Activated CD4-positive, alpha-beta memory T cell treated with anti-CD3 and anti-CD28 coated beads for 36 hours (primary cell): ENCODE data around the gene TTLL9. TPM values are rescaled to one million over a fixed set of nuclear protein-coding genes. Genes with fewer than 3 reads are reported as not detected.
A peak's percentile ranks its signal among the peaks of the same experiment; 100 is the strongest.

Source experiments
- CTCF ChIA-PET: fragments of 350-600 bp; sonication (Branson Sonifier 250); formaldehyde crosslinking; loops from one replicate; lab custom pipeline; 2021; ENCODE audit warnings: antibody characterized with exemption, inconsistent platforms; lab: Charles Lee
- POLR2A ChIA-PET: fragments of 350-600 bp; sonication (Branson Sonifier 250); formaldehyde crosslinking; loops from one replicate; lab custom pipeline; 2021; ENCODE audit warnings: antibody characterized with exemption; lab: Charles Lee
- DNase-seq: peaks from one replicate; pipeline ENCODE4 v3.0.0-alpha.2; 2020
- H3K27ac Mint-ChIP-seq: one replicate; pipeline ENCODE4 v1.8.0; 2021; ENCODE audit warnings: mixed read lengths
- H3K27me3 Mint-ChIP-seq: one replicate; pipeline ENCODE4 v1.8.0; 2021; ENCODE audit warnings: mixed read lengths
- H3K36me3 Mint-ChIP-seq: one replicate; pipeline ENCODE4 v1.8.0; 2021; ENCODE audit warnings: mixed read lengths
- H3K4me1 Mint-ChIP-seq: one replicate; pipeline ENCODE4 v1.8.0; 2021; ENCODE audit warnings: low read depth, mixed read lengths
- H3K4me3 Mint-ChIP-seq: one replicate; pipeline ENCODE4 v1.8.0; 2021; ENCODE audit warnings: mild to moderate bottlenecking, mixed read lengths
- H3K9me3 Mint-ChIP-seq: one replicate; pipeline ENCODE4 v1.8.0; 2021; ENCODE audit warnings: mixed read lengths
- intact Hi-C: fragments of 100-400 bp; cut with micrococcal nuclease; formaldehyde crosslinking; loops from one replicate; pipeline ENCODE4 v1.15.1; 2023
- total RNA-seq, 2 experiments: library from RNA; stranded (reverse); gene quantifications; one replicate each; pipeline ENCODE4 v1.2.3, GENCODE V29; 2021

TTLL9 gene
- total RNA-seq, 2 experiments from 2014 or later, result not detected

- ChIA-PET CTCF (interaction anchor here (1.1 to 1.8 kb wide), 3 partner anchors 9 to 260 kb away, joined by 3 to 5 read pairs (median 4); no protein-coding TSS in a partner anchor), POLR2A (no interaction called here)
- DNase-seq, result no peak
- no peaks in the 10 kb centered on the region for H3K9me3 Mint-ChIP-seq
- no peak overlapping the region for H3K4me3 Mint-ChIP-seq
- no peaks in the 10 kb centered on the region for H3K4me1 Mint-ChIP-seq
- H3K36me3 Mint-ChIP-seq, result no peaks in the 10 kb centered on the region
- intact Hi-C loops, result no loop called here
- H3K27me3 Mint-ChIP-seq, result no peaks in the 10 kb centered on the region
- H3K27ac Mint-ChIP-seq, result no peak overlapping the region
Observed at GRCh38 chr20:31830406-31830981, 39.9 kb upstream of the TTLL9 start.

GRCh38 chr20:31831211-31831610 is 39.2 kb upstream of the TTLL9 start:
- CTCF ChIA-PET, result no interaction called here
- no peak overlapping the region for H3K4me3 Mint-ChIP-seq
- no peaks in the 10 kb centered on the region for H3K9me3 Mint-ChIP-seq
- H3K36me3 Mint-ChIP-seq, result no peaks in the 10 kb centered on the region
- POLR2A ChIA-PET, result no interaction called here
- H3K27ac Mint-ChIP-seq, result no peak overlapping the region
- H3K4me1 Mint-ChIP-seq, result peaks cover 4% of the 10 kb centered on the region
- intact Hi-C loops, result no loop called here
- H3K27me3 Mint-ChIP-seq, result no peaks in the 10 kb centered on the region
- DNase-seq, result no peak

DNA sequence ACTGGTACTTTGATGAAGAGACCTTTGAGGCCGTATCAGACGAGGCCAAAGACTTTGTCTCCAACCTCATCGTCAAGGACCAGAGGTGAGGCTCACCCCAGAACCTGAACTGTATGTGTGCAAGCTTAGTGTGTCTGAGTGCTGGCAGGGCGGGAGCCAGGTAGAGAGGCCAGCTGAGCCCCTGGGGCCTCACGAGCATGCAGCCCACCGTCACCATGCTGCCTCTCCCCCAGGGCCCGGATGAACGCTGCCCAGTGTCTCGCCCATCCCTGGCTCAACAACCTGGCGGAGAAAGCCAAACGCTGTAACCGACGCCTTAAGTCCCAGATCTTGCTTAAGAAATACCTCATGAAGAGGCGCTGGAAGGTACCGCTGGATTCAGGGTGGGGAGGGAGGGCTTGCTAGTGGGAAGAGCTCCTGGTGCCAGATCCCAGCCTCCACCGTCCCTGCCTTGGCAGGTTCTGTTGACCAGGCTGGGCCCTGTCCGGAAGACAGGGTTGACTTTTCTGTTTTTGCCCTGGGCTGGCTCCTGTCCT is 38.6 kb upstream of the TTLL9 start:
- ChIA-PET POLR2A (no interaction called here), CTCF (no interaction called here)
- no peaks in the 10 kb centered on the region for H3K36me3 Mint-ChIP-seq
- DNase-seq, result no peak
- no peaks in the 10 kb centered on the region for H3K9me3 Mint-ChIP-seq
- peaks cover 7% of the 10 kb centered on the region for H3K4me1 Mint-ChIP-seq
- no peak overlapping the region for H3K4me3 Mint-ChIP-seq
- intact Hi-C loops, result no loop called here
- H3K27ac Mint-ChIP-seq, result peak overlapping the region; percentile 24
- no peaks in the 10 kb centered on the region for H3K27me3 Mint-ChIP-seq

DNA sequence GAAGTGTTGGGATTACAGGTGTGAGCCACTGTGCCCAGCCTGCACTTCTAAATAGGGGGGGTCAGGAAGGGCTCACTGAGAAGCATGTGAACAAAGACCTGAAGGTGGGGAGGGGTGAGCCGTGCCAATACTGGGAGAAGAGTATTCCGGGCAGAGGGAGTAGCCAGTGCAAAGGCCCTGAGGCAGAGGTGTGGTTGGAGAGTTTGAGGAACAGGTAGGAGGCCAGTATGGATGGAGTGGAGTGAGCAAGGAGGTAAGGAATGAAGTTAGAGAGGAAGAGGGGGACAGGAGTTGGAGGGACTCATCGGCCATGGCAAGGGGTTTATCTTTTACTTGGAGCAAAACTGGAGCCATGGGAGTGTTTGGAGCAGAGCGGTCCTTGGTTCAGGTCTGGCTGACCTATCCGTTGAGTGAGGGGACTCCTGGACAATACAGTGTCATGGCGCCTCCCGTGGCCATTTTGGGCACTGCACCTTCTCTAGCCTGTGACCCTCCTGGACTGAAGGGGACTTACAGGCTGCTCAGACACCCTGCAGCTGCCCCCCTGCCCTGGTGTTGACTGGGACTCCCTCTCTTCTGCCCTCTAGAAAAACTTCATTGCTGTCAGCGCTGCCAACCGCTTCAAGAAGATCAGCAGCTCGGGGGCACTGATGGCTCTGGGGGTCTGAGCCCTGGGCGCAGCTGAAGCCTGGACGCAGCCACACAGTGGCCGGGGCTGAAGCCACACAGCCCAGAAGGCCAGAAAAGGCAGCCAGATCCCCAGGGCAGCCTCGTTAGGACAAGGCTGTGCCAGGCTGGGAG is 37.1 kb upstream of the TTLL9 start:
- Mint-ChIP-seq H3K27ac (no peak overlapping the region), H3K4me1 (peaks cover 7% of the 10 kb centered on the region), H3K27me3 (no peaks in the 10 kb centered on the region), H3K9me3 (no peaks in the 10 kb centered on the region), H3K4me3 (no peak overlapping the region), H3K36me3 (no peaks in the 10 kb centered on the region)
- POLR2A ChIA-PET, result no interaction called here
- DNase-seq, result peak; percentile 74
- intact Hi-C loops, result no loop called here
- CTCF ChIA-PET, result interaction anchor here (1.1 to 2.2 kb wide), 9 partner anchors 10 to 202 kb away, joined by 3 to 13 read pairs (median 4); partner anchors contain the start of genes FOXS1 and PDRG1

DNA sequence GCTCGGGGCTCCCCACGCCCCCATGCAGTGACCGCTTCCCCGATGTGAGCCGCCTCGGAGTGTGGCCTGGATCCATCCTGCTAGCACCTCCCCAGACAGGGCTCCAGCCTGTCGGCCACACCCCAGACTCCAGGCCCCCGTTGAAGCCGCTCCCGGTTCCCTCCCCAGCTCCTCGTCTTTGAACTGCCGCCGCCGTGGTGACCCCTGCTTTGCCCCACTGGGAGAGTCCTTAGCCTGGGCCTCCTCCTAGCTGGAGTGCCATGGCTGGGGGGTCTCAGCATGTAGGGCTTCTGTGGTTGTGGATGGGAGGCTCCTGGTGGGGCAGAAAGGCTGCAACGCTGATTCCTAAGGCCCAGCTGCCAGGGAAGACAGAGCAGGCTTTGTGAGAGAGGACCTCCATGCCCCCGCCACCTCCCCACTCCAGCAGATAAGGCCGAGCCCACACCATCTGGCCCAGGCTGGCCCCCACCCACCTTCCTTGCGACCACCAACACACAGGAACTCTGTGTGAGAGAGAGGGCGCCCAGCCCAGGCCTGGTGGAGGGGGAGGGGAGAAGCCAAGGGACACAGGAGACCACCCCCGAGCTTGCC is 36.4 kb upstream of the TTLL9 start:
- Mint-ChIP-seq H3K27me3 (no peaks in the 10 kb centered on the region), H3K36me3 (no peaks in the 10 kb centered on the region), H3K4me3 (no peak overlapping the region), H3K9me3 (no peaks in the 10 kb centered on the region), H3K27ac (no peak overlapping the region), H3K4me1 (peaks cover 7% of the 10 kb centered on the region)
- CTCF ChIA-PET, result interaction anchor here (1.1 to 2.2 kb wide), 10 partner anchors 9 to 202 kb away, joined by 3 to 13 read pairs (median 4); partner anchors contain the start of genes FOXS1 and PDRG1
- DNase-seq, result no peak
- POLR2A ChIA-PET, result no interaction called here
- intact Hi-C loops, result no loop called here

DNA sequence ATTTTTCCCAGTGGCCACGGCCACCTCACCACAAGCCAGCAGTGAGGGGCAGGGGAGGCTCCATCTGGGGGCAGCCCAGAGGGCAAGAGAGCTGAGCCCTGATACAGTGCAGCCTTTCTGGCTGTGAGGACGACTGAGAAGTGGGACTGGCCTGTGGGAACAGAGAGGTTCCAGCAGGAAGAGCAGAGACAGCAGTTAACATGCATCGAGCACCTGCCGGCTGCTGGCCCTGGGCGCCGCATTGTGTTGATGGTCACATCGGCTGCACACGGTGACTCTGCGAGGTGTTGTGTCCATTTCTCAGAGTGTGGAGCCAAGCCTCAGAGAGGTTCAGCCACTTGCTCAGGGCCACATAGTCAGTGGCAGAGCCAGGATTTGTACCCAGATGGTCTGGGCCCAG is 34.9 kb upstream of the TTLL9 start:
- no peaks in the 10 kb centered on the region for H3K27me3 Mint-ChIP-seq
- H3K9me3 Mint-ChIP-seq, result no peaks in the 10 kb centered on the region
- no peaks in the 10 kb centered on the region for H3K36me3 Mint-ChIP-seq
- ChIA-PET CTCF (interaction anchor here (2.2 to 3.8 kb wide), 2 partner anchors 10 to 17 kb away, joined by 13 read pairs; partner anchors contain the start of gene FOXS1), POLR2A (no interaction called here)
- no peak for DNase-seq
- no peak overlapping the region for H3K4me3 Mint-ChIP-seq
- intact Hi-C loops, result no loop called here
- no peak overlapping the region for H3K27ac Mint-ChIP-seq
- H3K4me1 Mint-ChIP-seq, result peaks cover 7% of the 10 kb centered on the region

DNA sequence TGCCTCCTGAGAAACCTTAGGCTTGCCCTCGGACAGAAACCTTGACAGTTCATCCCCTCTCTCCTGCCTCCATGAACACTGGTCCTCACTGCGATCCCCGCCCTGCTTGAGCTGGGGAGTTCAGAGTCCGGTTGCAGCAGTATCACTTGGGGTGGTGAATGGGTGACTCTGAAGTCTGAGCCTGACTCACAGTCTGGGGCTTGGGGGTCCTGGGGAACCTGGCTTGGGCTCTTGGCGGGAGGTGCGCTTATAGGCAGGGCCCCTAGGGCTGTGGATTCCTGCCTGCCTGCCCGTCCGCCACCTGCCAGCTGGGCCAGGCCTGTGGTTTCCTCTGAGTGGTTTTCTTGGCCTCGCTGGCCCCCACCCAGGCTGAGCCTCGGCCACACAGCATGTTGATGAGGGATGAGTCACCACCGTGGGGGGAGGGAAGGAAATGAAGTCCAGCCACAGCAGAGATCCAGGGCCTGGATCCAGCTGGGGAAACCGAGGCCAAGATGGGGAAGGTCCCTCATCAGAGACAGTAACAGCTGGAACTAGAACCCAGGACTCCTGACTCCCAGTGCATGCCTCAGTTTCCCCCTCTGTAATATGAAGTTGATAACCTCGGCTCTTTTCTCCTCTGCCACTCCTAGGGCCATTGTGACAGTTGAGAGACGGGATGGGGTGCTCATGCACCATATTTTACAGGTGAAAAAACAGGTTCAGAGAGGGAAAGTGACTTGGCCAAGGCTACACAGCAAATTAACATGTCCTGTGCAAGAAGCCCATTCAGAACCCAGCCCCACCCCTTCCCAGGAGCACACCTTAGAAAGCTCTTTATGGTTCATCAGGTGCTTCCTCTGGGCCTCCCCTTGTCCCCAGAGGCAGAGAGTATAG is 34.2 kb upstream of the TTLL9 start:
- H3K27me3 Mint-ChIP-seq, result no peaks in the 10 kb centered on the region
- CTCF ChIA-PET, result interaction anchor here (1.0 to 3.8 kb wide), 6 partner anchors 9 to 196 kb away, joined by 3 to 16 read pairs (median 3); partner anchors contain the start of gene FOXS1

GRCh38 chr20:31836853-31837608 is 33.4 kb upstream of the TTLL9 start:
- Mint-ChIP-seq H3K27me3 (no peaks in the 10 kb centered on the region), H3K4me3 (no peak overlapping the region), H3K27ac (no peak overlapping the region), H3K36me3 (no peaks in the 10 kb centered on the region), H3K9me3 (no peaks in the 10 kb centered on the region), H3K4me1 (peaks cover 7% of the 10 kb centered on the region)
- no peak for DNase-seq
- ChIA-PET POLR2A (no interaction called here), CTCF (interaction anchor here (0.9 to 3.8 kb wide), 9 partner anchors 8 to 195 kb away, joined by 3 to 16 read pairs (median 3); partner anchors contain the start of gene FOXS1)
- intact Hi-C loops, result no loop called here

More for the DNA sequence above, 34.2 kb upstream of the TTLL9 start:
- Mint-ChIP-seq H3K27ac (no peak overlapping the region), H3K9me3 (no peaks in the 10 kb centered on the region), H3K4me1 (peaks cover 7% of the 10 kb centered on the region), H3K36me3 (no peaks in the 10 kb centered on the region), H3K4me3 (no peak overlapping the region)
- POLR2A ChIA-PET, result no interaction called here
- peak; percentile 51 for DNase-seq
- intact Hi-C loops, result no loop called here

- H3K36me3 Mint-ChIP-seq, result no peaks in the 10 kb centered on the region
- no peaks in the 10 kb centered on the region for H3K9me3 Mint-ChIP-seq
- peaks cover 7% of the 10 kb centered on the region for H3K4me1 Mint-ChIP-seq
- CTCF ChIA-PET, result interaction anchor here (1.0 to 3.8 kb wide), 7 partner anchors 9 to 204 kb away, joined by 3 to 16 read pairs (median 5); no protein-coding TSS in a partner anchor
- no peaks in the 10 kb centered on the region for H3K27me3 Mint-ChIP-seq
- H3K27ac Mint-ChIP-seq, result no peak overlapping the region
- no peak for DNase-seq
- POLR2A ChIA-PET, result no interaction called here
- no peak overlapping the region for H3K4me3 Mint-ChIP-seq
- intact Hi-C loops, result no loop called here
Observed at GRCh38 chr20:31837896-31838397, 32.5 kb upstream of the TTLL9 start.

GRCh38 chr20:31838646-31839292 is 31.7 kb upstream of the TTLL9 start:
- no peaks in the 10 kb centered on the region for H3K9me3 Mint-ChIP-seq
- no peaks in the 10 kb centered on the region for H3K36me3 Mint-ChIP-seq
- no peaks in the 10 kb centered on the region for H3K27me3 Mint-ChIP-seq
- no peak for DNase-seq
- CTCF ChIA-PET, result interaction anchor here (1.0 to 3.8 kb wide), 5 partner anchors 8 to 205 kb away, joined by 3 to 16 read pairs (median 5); no protein-coding TSS in a partner anchor
- H3K4me3 Mint-ChIP-seq, result no peak overlapping the region
- POLR2A ChIA-PET, result no interaction called here
- intact Hi-C loops, result no loop called here
- peaks cover 7% of the 10 kb centered on the region for H3K4me1 Mint-ChIP-seq
- H3K27ac Mint-ChIP-seq, result no peak overlapping the region
